Activated naive CD4-positive, alpha-beta T cell treated with anti-CD3 and anti-CD28 coated beads, Interleukin-2, amount 50 U/mL, for 72 hours (primary cell): Measurements from ENCODE around the gene PLSCR3. TPM values are rescaled to one million over a fixed set of nuclear protein-coding genes. Genes with fewer than 3 reads are reported as not detected.

ENCODE experiments used
- ATAC-seq, 2 donors: fragments of 150-1000 bp; cut with Tn5 transposase; 2 replicates each; pipeline ENCODE4 v1.10.0; 2021; ENCODE audit warnings: mild to moderate bottlenecking in 2 of 2, moderate library complexity in 2 of 2
- DNase-seq, 2 donors: peaks; one replicate each; pipeline ENCODE4 v3.0.0; 2021 to 2022; ENCODE audit warnings: low spot score in 2 of 2
- H3K27ac Mint-ChIP-seq, 2 donors: one replicate each; pipeline ENCODE4 v1.8.0; 2022; ENCODE audit warnings: mild to moderate bottlenecking in 2 of 2, mixed read lengths in 2 of 2
- H3K36me3 Mint-ChIP-seq, 2 donors: one replicate each; pipeline ENCODE4 v1.8.0; 2022; ENCODE audit warnings: mixed read lengths in 2 of 2
- H3K9me3 Mint-ChIP-seq, 2 donors: one replicate each; pipeline ENCODE4 v1.8.0; 2022; ENCODE audit warnings: mixed read lengths in 2 of 2
- total RNA-seq, 2 donors: library from RNA; stranded (reverse); gene quantifications; one replicate each; pipeline ENCODE4 v1.2.3, GENCODE V29; 2022

The PLSCR3 gene
- total RNA-seq, 2 donors from 2014 or later = 58.2 to 77.5 TPM

DNA sequence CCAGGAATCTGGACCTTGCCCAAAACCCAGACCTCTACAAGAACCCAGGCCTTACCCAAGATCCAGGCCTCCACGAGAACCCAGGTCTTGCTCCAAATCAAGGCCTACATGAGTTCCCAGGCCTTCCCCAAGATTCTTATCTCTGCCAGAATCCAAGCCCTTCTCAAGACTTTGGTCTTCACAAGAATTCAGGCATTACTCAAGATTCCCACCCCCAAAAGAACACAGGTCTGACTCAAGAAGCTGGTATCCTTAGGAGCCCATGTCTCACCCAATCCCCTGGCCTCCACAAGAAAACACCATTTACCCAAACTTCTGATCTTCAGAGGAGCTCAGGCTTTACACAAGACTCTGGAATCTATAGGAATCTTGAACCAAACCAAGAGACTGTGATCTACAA is 36.9 kb upstream of the PLSCR3 start:
- no peaks in the 10 kb centered on the region for H3K36me3 Mint-ChIP-seq
- DNase-seq (no peak), ATAC-seq (no peak)
- H3K9me3 Mint-ChIP-seq = no peaks in the 10 kb centered on the region
- H3K27ac Mint-ChIP-seq = no peak overlapping the region

GRCh38 chr17:7429722-7430121 is 35.4 kb upstream of the PLSCR3 start:
- Mint-ChIP-seq H3K9me3 (no peaks in the 10 kb centered on the region), H3K36me3 (no peaks in the 10 kb centered on the region), H3K27ac (no peak overlapping the region)
- ATAC-seq (peak in 1 of 2 donors; percentile 32), DNase-seq (no peak)

DNA sequence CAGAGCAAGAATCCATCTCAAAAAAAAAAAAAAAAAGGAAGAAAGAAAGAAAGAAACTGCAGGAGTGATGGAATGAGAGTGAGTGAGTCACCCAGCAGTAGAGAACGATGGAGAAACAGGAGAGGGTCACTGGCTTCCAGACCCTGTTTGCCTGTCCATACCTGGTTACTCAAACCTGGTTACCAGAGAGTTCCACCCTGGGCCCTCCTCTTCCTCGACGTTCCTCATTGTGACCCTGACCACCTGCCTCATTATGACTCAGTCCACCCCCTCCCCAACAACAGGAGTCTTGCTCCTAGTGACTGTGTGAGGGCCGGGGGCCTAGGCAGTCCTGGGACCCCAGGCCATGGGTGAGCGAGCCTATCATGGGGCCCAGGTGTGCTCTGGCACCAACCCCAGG is 34.2 kb upstream of the PLSCR3 start, which contains the start of gene SPEM3:
SPEM3 (plus strand) TSS at position 301 of the 400 bp plus-strand sequence; CDS start at position 347, 46 bp downstream.
- peak within 1 kb of the TSS in 1 of 2 donors; percentile 55 for H3K27ac Mint-ChIP-seq
- no peaks in the 10 kb centered on the region for H3K9me3 Mint-ChIP-seq
- H3K36me3 Mint-ChIP-seq = no peaks in the 10 kb centered on the region
- DNase-seq = no peak
- ATAC-seq = no peak

- DNase-seq (no peak), ATAC-seq (no peak)
- H3K27ac Mint-ChIP-seq = no peak overlapping the region
- H3K36me3 Mint-ChIP-seq = no peaks in the 10 kb centered on the region
- no peaks in the 10 kb centered on the region for H3K9me3 Mint-ChIP-seq
Observed at GRCh38 chr17:7427549-7427948, 33.2 kb upstream of the PLSCR3 start.

DNA sequence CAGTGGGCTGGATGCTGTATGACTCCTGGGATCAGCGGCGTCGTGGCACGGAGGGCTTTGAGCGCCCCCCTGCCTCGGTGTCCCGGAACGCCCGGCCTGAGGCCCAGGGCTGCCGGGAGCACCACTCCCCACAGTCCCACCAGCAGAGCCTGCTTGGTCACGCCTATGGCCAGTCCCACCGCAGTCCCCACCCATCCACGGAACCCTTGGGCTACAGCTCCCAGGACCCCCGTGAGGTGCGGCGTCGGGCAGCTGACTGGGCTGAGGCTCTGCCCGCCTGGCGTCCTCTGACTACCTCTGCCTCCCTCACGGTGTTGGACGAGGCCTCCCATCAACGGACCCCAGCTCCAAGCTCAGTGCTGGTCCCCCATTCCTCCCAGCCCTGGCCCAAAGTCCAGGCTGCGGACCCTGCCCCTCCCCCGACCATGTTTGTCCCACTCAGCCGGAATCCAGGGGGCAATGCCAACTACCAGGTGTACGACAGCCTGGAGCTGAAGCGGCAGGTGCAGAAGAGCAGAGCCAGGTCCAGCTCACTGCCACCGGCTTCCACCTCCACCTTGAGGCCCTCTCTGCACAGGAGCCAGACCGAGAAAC is 32.7 kb upstream of the PLSCR3 start:
- no peak for DNase-seq
- Mint-ChIP-seq H3K36me3 (no peaks in the 10 kb centered on the region), H3K27ac (no peak overlapping the region), H3K9me3 (no peaks in the 10 kb centered on the region)
- no peak for ATAC-seq

DNA sequence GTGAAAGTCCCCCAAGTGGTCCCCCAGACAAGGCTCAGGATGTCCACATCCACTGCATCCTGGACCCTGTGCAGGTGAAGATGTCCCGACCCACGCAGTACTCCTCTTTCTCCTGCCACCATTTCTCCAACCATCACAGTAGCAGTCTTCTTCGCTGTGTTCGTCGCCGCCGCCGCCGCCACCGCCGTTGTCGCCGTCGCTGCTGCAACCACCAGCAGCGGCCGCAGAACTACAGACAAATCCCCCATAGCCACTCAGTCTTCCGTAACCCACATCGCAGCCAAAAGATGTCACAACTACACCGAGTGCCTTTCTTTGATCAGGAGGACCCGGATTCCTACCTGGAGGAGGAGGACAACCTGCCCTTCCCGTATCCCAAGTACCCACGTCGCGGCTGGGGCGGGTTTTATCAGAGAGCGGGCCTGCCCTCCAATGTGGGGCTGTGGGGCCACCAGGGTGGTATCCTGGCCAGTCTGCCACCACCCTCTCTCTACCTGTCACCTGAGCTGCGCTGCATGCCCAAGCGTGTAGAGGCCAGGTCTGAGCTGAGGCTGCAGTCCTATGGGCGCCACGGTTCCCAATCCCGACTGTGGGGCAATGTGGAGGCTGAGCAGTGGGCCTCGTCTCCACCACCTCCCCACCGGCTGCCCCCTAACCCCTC is 32.0 kb upstream of the PLSCR3 start:
- DNase-seq (no peak), ATAC-seq (no peak)
- Mint-ChIP-seq H3K9me3 (no peaks in the 10 kb centered on the region), H3K27ac (no peak overlapping the region), H3K36me3 (no peaks in the 10 kb centered on the region)

DNA sequence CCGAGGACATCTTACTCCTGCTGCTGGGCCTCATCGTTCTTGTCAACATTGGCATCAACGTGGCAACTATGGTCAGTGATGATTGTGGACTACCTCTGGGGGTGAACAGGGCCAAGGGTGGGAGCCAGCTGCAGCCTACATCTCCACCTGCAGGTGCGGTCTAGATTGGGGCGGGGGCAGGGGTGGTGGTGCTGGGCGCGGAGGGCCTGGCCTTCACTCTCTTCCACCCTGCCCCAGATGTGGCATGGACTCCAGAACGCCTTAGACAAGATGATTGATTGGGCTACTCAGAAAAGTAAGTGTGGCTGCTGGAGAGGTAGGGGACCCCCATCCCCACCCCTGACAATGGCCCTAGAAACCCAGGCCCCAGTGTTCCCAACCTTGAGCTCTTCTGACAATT is 31.4 kb upstream of the PLSCR3 start:
- no peaks in the 10 kb centered on the region for H3K9me3 Mint-ChIP-seq

GRCh38 chr17:7425316-7425715 is 31.0 kb upstream of the PLSCR3 start, which contains the start of gene SPEM2:
TSS of gene SPEM2 (plus strand) at chr17:7425616. CDS start at chr17:7425689, 73 bp downstream.
- H3K9me3 Mint-ChIP-seq = no peaks in the 10 kb centered on the region
- no peak within 1 kb of the TSS for H3K27ac Mint-ChIP-seq
- DNase-seq = no peak
- ATAC-seq = no peak
- H3K36me3 Mint-ChIP-seq = no peaks in the 10 kb centered on the region

More for the DNA sequence above, 31.4 kb upstream of the PLSCR3 start:
- DNase-seq (no peak), ATAC-seq (no peak)
- no peak overlapping the region for H3K27ac Mint-ChIP-seq
- no peaks in the 10 kb centered on the region for H3K36me3 Mint-ChIP-seq

DNA sequence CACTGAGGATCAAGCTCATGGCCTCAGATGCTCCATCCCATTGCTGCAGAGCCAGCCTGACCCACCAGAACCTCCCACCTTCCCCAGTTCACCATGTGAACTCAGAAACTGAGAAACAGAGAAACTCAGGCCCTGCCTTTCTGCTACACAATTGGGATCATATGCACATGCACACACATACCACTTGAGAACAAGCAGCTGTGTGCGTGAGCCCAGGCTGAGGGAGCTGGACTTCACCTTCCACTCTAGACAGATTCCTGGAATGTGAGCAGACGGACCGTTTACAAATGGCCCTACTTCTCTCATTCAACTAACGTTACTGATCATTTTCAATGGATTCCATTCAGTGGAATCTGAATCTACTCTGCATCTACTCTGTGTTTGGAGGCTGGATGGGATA is 29.4 kb upstream of the PLSCR3 start:
- DNase-seq = no peak
- no peaks in the 10 kb centered on the region for H3K36me3 Mint-ChIP-seq
- no peaks in the 10 kb centered on the region for H3K9me3 Mint-ChIP-seq
- ATAC-seq = no peak
- no peak overlapping the region for H3K27ac Mint-ChIP-seq

GRCh38 chr17:7421186-7421585 is 26.9 kb upstream of the PLSCR3 start:
- ATAC-seq (no peak), DNase-seq (no peak)
- Mint-ChIP-seq H3K36me3 (no peaks in the 10 kb centered on the region), H3K9me3 (no peaks in the 10 kb centered on the region), H3K27ac (no peak overlapping the region)

GRCh38 chr17:7419819-7420610 is 25.7 kb upstream of the PLSCR3 start, which contains the start of gene SPEM1:
TSS of gene SPEM1 (plus strand) at chr17:7420324. CDS start at chr17:7420385, 61 bp downstream.
- H3K27ac Mint-ChIP-seq = peak within 1 kb of the TSS in 1 of 2 donors; percentile 61
- ATAC-seq (no peak), DNase-seq (no peak)
- H3K9me3 Mint-ChIP-seq = no peaks in the 10 kb centered on the region
- no peaks in the 10 kb centered on the region for H3K36me3 Mint-ChIP-seq

GRCh38 chr17:7418472-7419152 is 24.3 kb upstream of the PLSCR3 start:
- DNase-seq (no peak), ATAC-seq (no peak)
- no peak overlapping the region for H3K27ac Mint-ChIP-seq

GRCh38 chr17:7417056-7417655 is 22.8 kb upstream of the PLSCR3 start:
- Mint-ChIP-seq H3K9me3 (no peaks in the 10 kb centered on the region), H3K27ac (no peak overlapping the region), H3K36me3 (no peaks in the 10 kb centered on the region)
- DNase-seq (no peak), ATAC-seq (no peak)

More at GRCh38 chr17:7418472-7419152, 24.3 kb upstream of the PLSCR3 start:
- no peaks in the 10 kb centered on the region for H3K36me3 Mint-ChIP-seq
- H3K9me3 Mint-ChIP-seq = no peaks in the 10 kb centered on the region

GRCh38 chr17:7416323-7416722 is 22.0 kb upstream of the PLSCR3 start:
- ATAC-seq = no peak
- no peak for DNase-seq
- Mint-ChIP-seq H3K36me3 (no peaks in the 10 kb centered on the region), H3K27ac (no peak overlapping the region), H3K9me3 (no peaks in the 10 kb centered on the region)

DNA sequence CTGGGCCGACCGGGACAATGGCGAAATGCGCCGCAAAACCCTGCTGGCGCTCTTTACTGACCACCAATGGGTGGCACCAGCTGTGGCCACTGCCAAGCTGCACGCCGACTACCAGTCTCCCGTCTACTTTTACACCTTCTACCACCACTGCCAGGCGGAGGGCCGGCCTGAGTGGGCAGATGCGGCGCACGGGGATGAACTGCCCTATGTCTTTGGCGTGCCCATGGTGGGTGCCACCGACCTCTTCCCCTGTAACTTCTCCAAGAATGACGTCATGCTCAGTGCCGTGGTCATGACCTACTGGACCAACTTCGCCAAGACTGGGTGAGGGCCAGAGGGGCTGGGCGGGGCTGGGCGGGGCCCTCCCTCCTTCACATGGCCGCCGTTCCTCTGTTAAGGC is 21.5 kb upstream of the PLSCR3 start:
- DNase-seq = no peak
- H3K9me3 Mint-ChIP-seq = no peaks in the 10 kb centered on the region
- no peaks in the 10 kb centered on the region for H3K36me3 Mint-ChIP-seq
- ATAC-seq = no peak
- H3K27ac Mint-ChIP-seq = no peak overlapping the region

GRCh38 chr17:7414837-7415236 is 20.5 kb upstream of the PLSCR3 start:
- H3K36me3 Mint-ChIP-seq = no peaks in the 10 kb centered on the region
- no peak overlapping the region for H3K27ac Mint-ChIP-seq
- no peaks in the 10 kb centered on the region for H3K9me3 Mint-ChIP-seq
- ATAC-seq (no peak), DNase-seq (no peak)
